MCF 10A (cell line): ENCODE data around the gene CBFA2T3. TPM values are rescaled to one million over a fixed set of nuclear protein-coding genes. Genes with fewer than 3 reads are reported as not detected.

Experiments
- BruUV-seq: library from RNA; stranded (reverse); fragments of 400-500 nt; replicated peaks from 2 replicates; lab custom pipeline; 2021; lab: Mats Ljungman, UMichigan
- CTCF ChIA-PET: fragments of 300-600 bp; sonication (Branson Sonifier 250); formaldehyde crosslinking; extraction: SDS; loops from one replicate; lab custom pipeline; 2021; ENCODE audit warnings: antibody characterized with exemption, inconsistent platforms; lab: Yijun Ruan, JAX
- POLR2A ChIA-PET: fragments of 300-600, 350-650 bp; sonication (Branson Sonifier 250); formaldehyde crosslinking; extraction: SDS; loops from one replicate; lab custom pipeline; 2020; ENCODE audit warnings: antibody characterized with exemption, inconsistent platforms; lab: Yijun Ruan, JAX
- DNase-seq: peaks from one replicate; pipeline ENCODE4 v3.0.0-alpha.2; 2018; ENCODE audit not compliant: unreplicated experiment
- H3K27ac Mint-ChIP-seq: one replicate; pipeline ENCODE4 v1.8.0; 2022; ENCODE audit warnings: mild to moderate bottlenecking, low read depth, mixed read lengths; ENCODE audit not compliant: unreplicated experiment
- H3K27me3 Mint-ChIP-seq: one replicate; pipeline ENCODE4 v1.8.0; 2022; ENCODE audit warnings: mixed read lengths; ENCODE audit not compliant: insufficient read depth, unreplicated experiment
- H3K36me3 Mint-ChIP-seq: one replicate; pipeline ENCODE4 v1.8.0; 2022; ENCODE audit warnings: mild to moderate bottlenecking, moderate library complexity, mixed read lengths; ENCODE audit not compliant: insufficient read depth, unreplicated experiment
- H3K4me1 Mint-ChIP-seq: one replicate; pipeline ENCODE4 v1.8.0; 2022; ENCODE audit warnings: mixed read lengths; ENCODE audit not compliant: insufficient read depth, unreplicated experiment
- H3K4me3 Mint-ChIP-seq: one replicate; pipeline ENCODE4 v1.8.0; 2022; ENCODE audit warnings: mild to moderate bottlenecking, moderate library complexity, mixed read lengths; ENCODE audit not compliant: unreplicated experiment
- H3K9me3 Mint-ChIP-seq: one replicate; pipeline ENCODE4 v1.8.0; 2022; ENCODE audit warnings: mixed read lengths; ENCODE audit not compliant: unreplicated experiment
- intact Hi-C: fragments of 100-400 bp; cut with micrococcal nuclease; formaldehyde crosslinking; loops from 2 replicates; pipeline ENCODE4 v1.14.1; 2022
- total RNA-seq: library from RNA; stranded (reverse); gene quantifications from 2 replicates; pipeline ENCODE4 v1.2.3, GENCODE V29; 2022
- TF ChIP-seq, protein P1 (sequence below): fragments of 200-600 bp; IDR thresholded peaks from one replicate; pipeline ENCODE4 v1.8.0; 2022; ENCODE audit warnings: antibody characterized with exemption, mild to moderate bottlenecking; ENCODE audit not compliant: unreplicated experiment

Gene CBFA2T3
- total RNA-seq, 1 experiment from 2014 or later: not detected

DNA sequence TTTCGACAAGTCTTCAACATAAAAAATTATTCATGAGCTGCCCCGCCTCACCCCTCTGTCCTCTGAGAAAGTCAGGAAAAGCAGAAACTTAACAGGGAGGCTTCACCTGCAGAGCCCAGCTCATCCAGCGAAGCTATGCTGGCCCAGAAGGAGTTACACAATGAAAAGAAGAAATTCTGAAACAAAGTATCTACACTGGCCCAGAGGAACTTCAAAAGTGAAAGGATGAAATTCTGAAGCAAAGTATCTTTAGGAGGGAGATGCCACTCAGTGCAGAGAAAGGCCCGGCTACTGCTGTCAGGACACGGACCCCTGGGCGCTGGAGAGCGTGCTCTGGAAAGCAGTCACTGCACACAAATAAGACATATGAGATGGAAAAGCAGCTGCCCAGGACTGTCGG lies 121.8 kb downstream of the CBFA2T3 start:
- peaks cover 18% of the 10 kb centered on the region for H3K4me1 Mint-ChIP-seq
- H3K4me3 Mint-ChIP-seq: peak overlapping the region; percentile 83
- TF ChIP-seq, protein P1, sequence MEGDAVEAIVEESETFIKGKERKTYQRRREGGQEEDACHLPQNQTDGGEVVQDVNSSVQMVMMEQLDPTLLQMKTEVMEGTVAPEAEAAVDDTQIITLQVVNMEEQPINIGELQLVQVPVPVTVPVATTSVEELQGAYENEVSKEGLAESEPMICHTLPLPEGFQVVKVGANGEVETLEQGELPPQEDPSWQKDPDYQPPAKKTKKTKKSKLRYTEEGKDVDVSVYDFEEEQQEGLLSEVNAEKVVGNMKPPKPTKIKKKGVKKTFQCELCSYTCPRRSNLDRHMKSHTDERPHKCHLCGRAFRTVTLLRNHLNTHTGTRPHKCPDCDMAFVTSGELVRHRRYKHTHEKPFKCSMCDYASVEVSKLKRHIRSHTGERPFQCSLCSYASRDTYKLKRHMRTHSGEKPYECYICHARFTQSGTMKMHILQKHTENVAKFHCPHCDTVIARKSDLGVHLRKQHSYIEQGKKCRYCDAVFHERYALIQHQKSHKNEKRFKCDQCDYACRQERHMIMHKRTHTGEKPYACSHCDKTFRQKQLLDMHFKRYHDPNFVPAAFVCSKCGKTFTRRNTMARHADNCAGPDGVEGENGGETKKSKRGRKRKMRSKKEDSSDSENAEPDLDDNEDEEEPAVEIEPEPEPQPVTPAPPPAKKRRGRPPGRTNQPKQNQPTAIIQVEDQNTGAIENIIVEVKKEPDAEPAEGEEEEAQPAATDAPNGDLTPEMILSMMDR: no peak
- H3K27me3 Mint-ChIP-seq: no peaks in the 10 kb centered on the region
- ChIA-PET CTCF (interaction anchor here (5.1 kb wide), 1 partner anchor 41 kb away, joined by 47 read pairs; the partner anchor contains the start of gene APRT), POLR2A (interaction anchor here (3.8 kb wide), 1 partner anchor 44 kb away, joined by 42 read pairs; the partner anchor contains the start of gene APRT)
- intact Hi-C loops: no loop called here
- no peaks in the 10 kb centered on the region for H3K9me3 Mint-ChIP-seq
- no TSS peak for BruUV-seq
- DNase-seq: no peak
- peaks cover 11% of the 10 kb centered on the region for H3K36me3 Mint-ChIP-seq
- no peak overlapping the region for H3K27ac Mint-ChIP-seq

DNA sequence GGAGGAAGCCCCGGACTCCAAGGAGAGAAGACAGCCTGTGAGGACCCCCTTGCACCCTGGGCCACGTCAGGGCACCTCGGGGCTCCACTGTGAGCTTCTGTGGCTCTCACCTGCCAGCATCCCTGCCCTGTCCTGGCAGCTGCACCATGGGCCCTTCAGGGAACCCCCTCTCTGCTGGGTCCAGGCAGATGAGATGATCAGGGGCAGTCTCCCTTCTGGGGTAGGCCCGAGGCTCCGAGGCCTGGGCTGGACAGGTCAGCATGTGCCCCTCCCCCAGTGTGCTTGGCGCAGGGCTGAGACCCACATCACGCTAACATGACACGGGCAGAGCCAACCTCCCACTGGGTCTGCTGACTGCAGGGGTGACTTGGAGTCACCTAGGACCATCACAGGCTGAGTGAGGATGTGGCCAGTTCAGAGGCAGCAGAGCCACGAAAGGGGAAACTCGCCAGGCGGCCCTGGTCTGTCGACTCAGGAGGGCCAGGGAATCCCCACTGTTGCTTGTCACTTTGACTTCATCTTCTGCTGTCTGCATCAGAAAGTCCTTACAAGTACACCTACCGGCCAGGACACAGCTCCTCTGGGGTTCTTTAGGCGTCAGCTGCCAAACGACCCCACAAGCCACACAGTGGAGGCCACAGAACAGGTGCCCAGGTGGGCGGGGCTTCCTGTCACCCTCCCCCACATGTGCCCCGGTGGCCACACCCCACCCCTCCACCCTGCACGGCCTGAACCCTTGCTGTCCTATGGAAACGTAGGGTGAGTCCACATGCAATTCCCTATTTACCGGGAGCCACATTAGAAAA lies 122.5 kb downstream of the CBFA2T3 start:
- intact Hi-C loops: no loop called here
- no peaks in the 10 kb centered on the region for H3K27me3 Mint-ChIP-seq
- no peak overlapping the region for H3K27ac Mint-ChIP-seq
- peaks cover 11% of the 10 kb centered on the region for H3K36me3 Mint-ChIP-seq
- no TSS peak for BruUV-seq
- TF ChIP-seq, protein P1: no peak
- peaks cover 18% of the 10 kb centered on the region for H3K4me1 Mint-ChIP-seq
- peak overlapping the region; percentile 83 for H3K4me3 Mint-ChIP-seq
- no peak for DNase-seq
- H3K9me3 Mint-ChIP-seq: no peaks in the 10 kb centered on the region
- ChIA-PET POLR2A (no interaction called here), CTCF (no interaction called here)

DNA sequence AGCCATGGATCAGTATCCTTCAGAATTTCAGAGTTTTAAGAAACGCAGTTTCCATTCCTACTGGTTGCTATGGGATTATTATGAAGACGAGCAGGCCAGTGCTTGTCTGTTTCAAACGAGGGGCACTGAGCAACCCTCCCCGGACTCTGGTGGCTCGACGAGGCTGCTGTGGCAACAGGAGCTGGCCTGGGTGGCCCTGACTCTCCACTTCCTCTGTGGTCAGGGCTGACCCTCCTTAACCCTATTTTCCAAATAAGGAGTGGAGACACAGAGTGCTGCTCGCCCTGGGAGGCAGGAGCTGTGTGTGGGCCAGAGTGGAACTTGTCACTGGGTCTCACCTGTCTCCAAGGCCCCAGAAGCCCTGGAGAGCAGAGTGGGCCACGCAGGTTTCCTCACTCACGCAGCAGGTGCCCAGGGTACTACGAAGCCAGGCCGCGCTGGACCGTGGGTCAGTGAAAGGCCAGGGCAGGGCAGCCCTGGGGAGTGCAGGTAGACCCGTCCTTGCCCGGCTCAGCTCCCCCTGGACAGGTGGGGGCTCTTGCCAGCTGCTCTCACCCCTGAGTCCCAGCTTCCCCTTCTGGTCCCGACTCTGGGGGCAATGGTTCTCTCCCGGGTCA lies 123.6 kb downstream of the CBFA2T3 start:
- no peak for DNase-seq
- CTCF ChIA-PET: no interaction called here
- no peaks in the 10 kb centered on the region for H3K9me3 Mint-ChIP-seq
- POLR2A ChIA-PET: interaction anchor here (1.3 kb wide), 1 partner anchor 41 kb away, joined by 4 read pairs; no protein-coding TSS in a partner anchor
- intact Hi-C loops: no loop called here
- peaks cover 15% of the 10 kb centered on the region for H3K4me1 Mint-ChIP-seq
- no peaks in the 10 kb centered on the region for H3K27me3 Mint-ChIP-seq
- no peak overlapping the region for H3K4me3 Mint-ChIP-seq
- peaks cover 11% of the 10 kb centered on the region for H3K36me3 Mint-ChIP-seq
- BruUV-seq: no TSS peak
- H3K27ac Mint-ChIP-seq: no peak overlapping the region
- TF ChIP-seq, protein P1: no peak

DNA sequence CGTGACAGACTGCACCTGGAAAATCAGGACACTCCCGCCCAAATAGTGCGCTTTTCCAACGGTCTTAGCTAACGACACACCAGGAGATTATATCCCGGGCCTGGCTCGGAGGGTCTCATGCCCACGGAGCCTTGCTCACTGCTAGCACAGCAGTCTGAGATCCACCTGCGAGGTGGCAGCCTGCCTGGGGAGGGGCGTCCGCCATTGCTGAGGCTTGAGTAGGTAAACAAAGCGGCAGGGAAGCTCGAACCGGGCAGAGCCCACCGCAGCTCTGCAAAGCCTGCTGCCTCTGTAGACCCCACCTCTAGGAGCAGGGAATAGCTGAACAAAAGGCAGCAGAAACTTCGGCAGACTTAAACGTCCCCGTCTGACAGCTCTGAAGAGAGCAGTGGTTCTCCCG lies 125.4 kb downstream of the CBFA2T3 start:
- ChIA-PET CTCF (interaction anchor here (0.6 to 1.2 kb wide), 2 partner anchors 35 to 315 kb away, joined by 3 to 4 read pairs; no protein-coding TSS in a partner anchor), POLR2A (no interaction called here)
- peaks cover 11% of the 10 kb centered on the region for H3K36me3 Mint-ChIP-seq
- H3K4me1 Mint-ChIP-seq: peaks cover 9% of the 10 kb centered on the region
- no peaks in the 10 kb centered on the region for H3K27me3 Mint-ChIP-seq
- H3K4me3 Mint-ChIP-seq: no peak overlapping the region
- no peak for DNase-seq
- BruUV-seq: no TSS peak
- TF ChIP-seq, protein P1: no peak
- no peaks in the 10 kb centered on the region for H3K9me3 Mint-ChIP-seq
- no peak overlapping the region for H3K27ac Mint-ChIP-seq
- intact Hi-C loops: no loop called here
